Heart left ventricle (tissue), 16 donors: Measurements from ENCODE around the gene MAT2A. TPM values are rescaled to one million over a fixed set of nuclear protein-coding genes. Genes with fewer than 3 reads are reported as not detected.

ENCODE experiments used
- ATAC-seq, 4 donors: fragments of 200-7000 bp; cut with Tn5 transposase; one replicate each; pipeline ENCODE4 v1.9.1; 2020 to 2022; ENCODE audit warnings: moderate library complexity in 4 of 4, mild to moderate bottlenecking in 3 of 4, moderate number of reproducible peaks in 1 of 4
- DNase-seq, 5 donors: peaks; one replicate each; pipeline ENCODE4 v3.0.0-alpha.2; 2020
- H3K27ac ChIP-seq, 12 donors: fragments of 200-600 bp; sonication (generic) in 4 of 12; one replicate each; pipeline versions ENCODE4 v1.5.0 to v1.8.0; 2016 to 2022; ENCODE audit warnings: mild to moderate bottlenecking in 2 of 12
- H3K27me3 ChIP-seq, 9 donors: fragments of 200-600 bp; sonication (generic) in 2 of 9; one replicate each; pipeline versions ENCODE4 v1.5.1 to v1.8.0; 2016 to 2022; ENCODE audit warnings: mild to moderate bottlenecking in 3 of 9
- H3K36me3 ChIP-seq, 9 donors: fragments of 200-600 bp; sonication (generic) in 2 of 9; one replicate each; pipeline versions ENCODE4 v1.5.0 to v1.8.0; 2018 to 2022; ENCODE audit warnings: mild to moderate bottlenecking in 2 of 9
- H3K4me1 ChIP-seq, 12 donors: fragments of 200-600 bp; sonication (generic) in 4 of 12; one replicate each; pipeline versions ENCODE4 v1.5.0 to v1.8.0; 2016 to 2022; ENCODE audit warnings: mild to moderate bottlenecking in 3 of 12
- H3K4me3 ChIP-seq, 12 donors: fragments of 200-600 bp; sonication (generic) in 4 of 12; one replicate each; pipeline versions ENCODE4 v1.5.0 to v1.8.0; 2017 to 2022; ENCODE audit warnings: mild to moderate bottlenecking in 9 of 12, moderate library complexity in 4 of 12
- H3K9me3 ChIP-seq, 12 donors: fragments of 200-600 bp; sonication (generic) in 4 of 12; one replicate each; pipeline versions ENCODE4 v1.5.0 to v1.8.0; 2016 to 2022; ENCODE audit warnings: mild to moderate bottlenecking in 1 of 12
- CTCF ChIP-seq, 12 donors: fragments of 200-600 bp; sonication (generic) in 4 of 12; IDR thresholded peaks; one replicate each; pipeline versions ENCODE4 v1.5.0 to v1.8.0; 2018 to 2022; ENCODE audit warnings: antibody characterized with exemption in 12 of 12, mild to moderate bottlenecking in 5 of 12
- POLR2A ChIP-seq, 2 donors: fragments of 450-650 bp; IDR thresholded peaks; one replicate each; pipeline ENCODE4 v1.6.1; 2017; ENCODE audit warnings: antibody characterized with exemption in 2 of 2, mild to moderate bottlenecking in 2 of 2, moderate library complexity in 2 of 2
- WGBS, 4 donors: extraction: QIAGEN DNeasy Blood & Tissue Kit in 2 of 4; methylation state at CpG; one replicate each; pipeline versions ENCODE4 v1.1.5 to v1.1.7; 2013 to 2018; 5-methylcytosine and 5-hydroxymethylcytosine counted together
- intact Hi-C, 10 donors: fragments of 100-400 bp; cut with DNase I; formaldehyde crosslinking; loops; one replicate each; pipeline versions ENCODE4 v1.11.1 to v1.14.2; 2022
- polyA plus RNA-seq, 2 donors: library from polyadenylated mRNA; stranded (reverse); fragments of 200-250 nt; gene quantifications; one replicate each; pipeline ENCODE4 v1.2.3, GENCODE V29; 2013
- total RNA-seq, 9 donors: library from RNA; depleted of rRNA in 2 of 9; stranded (reverse); fragments of >200 nt in 2 of 9; fragmentation: NEBNext Ultra II Directional in 3 of 9; extraction: Animal tissue kit (Norgen Biotek cat#: 25700) in 3 of 9; gene quantifications; one replicate each; pipeline versions ENCODE4 v1.1.0 to v1.2.4, GENCODE V29; 2016 to 2023
- donor health status: ischemic (EF 13 %, LVEDD 7.1; RV severe dilation, severe dysfunction).
- donor health status: healthy with polysubstance abuse.
- donor health status: DM: no; HTN: yes; CAD: no.
- donor health status: DM: no; HTN: no; CAD: no.
- donor health status: ischemic (EF 25% LVEDD 6.9; RV normal size, moderate dysfunction).
- donor health status: ischemic (EF 25% LVEDD 5.7; RV mildly dilated, moderate dysfunction).
- donor health status: healthy.
- donor health status: DM: yes; HTN: yes; CAD: no.
- donor health status: ischemic (EF 35%, LVEDD 5.7; RV mildly dilated, moderate dysfunction).
- donor health status: nonischemic (EF 11% LVEDD 7.7; RV severe dilation, severe dysfunction).
- donor health status: DM: yes; HTN: yes; CAD: no.
- donor health status: PGD.
- donor health status: ischemic (EF 29% LVEDD 5.4; RV normal size, mild dysfunction).
- donor health status: nonischemic (EF 23%, LVEDD 6.1; RV moderate dilation, normal function).

Gene MAT2A
- total and polyA plus RNA-seq, 11 donors: 66.0 to 218 (median 128) TPM

GRCh38 chr2:85525567-85525966 lies 13.4 kb upstream of the MAT2A start:
- Histone ChIP-seq H3K27ac (peak overlapping the region in 6 of 12 donors; percentile 10 to 82 (median 63)), H3K4me3 (no peak overlapping the region), H3K4me1 (peaks cover 0 to 22% (median 14%) of the 10 kb centered on the region in 12 donors), H3K27me3 (no peaks in the 10 kb centered on the region), H3K36me3 (no peaks in the 10 kb centered on the region), H3K9me3 (no peaks in the 10 kb centered on the region)
- TF ChIP-seq CTCF (IDR thresholded peaks at IDR 0.05) (no peak), POLR2A (IDR thresholded peaks at IDR 0.05) (no peak)
- DNase-seq: no peak
- intact Hi-C loops: no loop called here
- ATAC-seq: no peak
- 81 to 88% (median 85%) methylated on average over 4 of the region's 4 CpGs for WGBS, 4 donors

- ATAC-seq (no peak), DNase-seq (no peak)
- Histone ChIP-seq H3K4me1 (peaks cover 0 to 22% (median 14%) of the 10 kb centered on the region in 12 donors), H3K36me3 (no peaks in the 10 kb centered on the region), H3K27me3 (no peaks in the 10 kb centered on the region), H3K4me3 (no peak overlapping the region), H3K9me3 (no peaks in the 10 kb centered on the region), H3K27ac (no peak overlapping the region)
- intact Hi-C loops: no loop called here
- TF ChIP-seq CTCF (IDR thresholded peaks at IDR 0.05) (no peak), POLR2A (IDR thresholded peaks at IDR 0.05) (no peak)
These were observed 11.2 kb upstream of the MAT2A start for GRCh38 chr2:85527787-85528186.

GRCh38 chr2:85528355-85528754 lies 10.6 kb upstream of the MAT2A start:
- Histone ChIP-seq H3K36me3 (no peaks in the 10 kb centered on the region), H3K4me1 (peaks cover 0 to 22% (median 14%) of the 10 kb centered on the region in 12 donors), H3K27me3 (no peaks in the 10 kb centered on the region), H3K27ac (no peak overlapping the region), H3K4me3 (no peak overlapping the region), H3K9me3 (no peaks in the 10 kb centered on the region)
- no peak for DNase-seq
- 89 to 95% (median 93%) methylated on average over 2 of the region's 2 CpGs for WGBS, 4 donors
- intact Hi-C loops: no loop called here
- no peak for TF ChIP-seq POLR2A (IDR thresholded peaks at IDR 0.05)
- no peak for TF ChIP-seq CTCF (IDR thresholded peaks at IDR 0.05)
- ATAC-seq: no peak

- no peaks in the 10 kb centered on the region for H3K27me3 ChIP-seq
- TF ChIP-seq CTCF (IDR thresholded peaks at IDR 0.05): no peak
- no peak for TF ChIP-seq POLR2A (IDR thresholded peaks at IDR 0.05)
- H3K36me3 ChIP-seq: no peaks in the 10 kb centered on the region
- no peak overlapping the region for H3K4me3 ChIP-seq
- no peak overlapping the region for H3K27ac ChIP-seq
- ATAC-seq: no peak
- intact Hi-C loops: no loop called here
- H3K4me1 ChIP-seq: peaks cover 0 to 9% (median 3%) of the 10 kb centered on the region in 12 donors
- H3K9me3 ChIP-seq: no peaks in the 10 kb centered on the region
- no peak for DNase-seq
- WGBS, 4 donors: 83 to 100% (median 92%) methylated on average over 1 of the region's 1 CpG
These were observed 9.2 kb upstream of the MAT2A start for GRCh38 chr2:85529809-85530208.
